A172 (cell line): ENCODE measurements around the gene PTPRD. TPM values are rescaled to one million over a fixed set of nuclear protein-coding genes. Genes with fewer than 3 reads are reported as not detected.

ENCODE experiments used
- DNase-seq: peaks from one replicate; pipeline ENCODE4 v3.0.0-alpha.2; 2015; ENCODE audit warnings: low spot score
- total RNA-seq: library from RNA; depleted of rRNA; stranded (reverse); fragments of >200 nt; shearing (Covaris generic); gene quantifications from 2 replicates; pipeline ENCODE4 v1.2.3, GENCODE V29; 2014; rRNA removed

Gene PTPRD
- total RNA-seq, result 0.71 and 1.0 TPM in 2 replicates

GRCh38 chr9:10612641-10613398, at the start of gene PTPRD:
TSS of gene PTPRD (minus strand) at chr9:10613002.
- peak; percentile 19 for DNase-seq

GRCh38 chr9:10661994-10662393, 49.2 kb upstream of the PTPRD start:
- no peak for DNase-seq

- no peak for DNase-seq
These were observed 48.6 kb upstream of the PTPRD start for GRCh38 chr9:10661376-10661775.

GRCh38 chr9:10651012-10651411, 38.2 kb upstream of the PTPRD start:
- no peak for DNase-seq

- peak; percentile 16 for DNase-seq
These were observed 36.3 kb upstream of the PTPRD start for GRCh38 chr9:10649076-10649475.

GRCh38 chr9:10633785-10634184, 21.0 kb upstream of the PTPRD start:
- DNase-seq, result peak; percentile 2

GRCh38 chr9:10614196-10614800, 1.5 kb upstream of the PTPRD start:
- DNase-seq, result no peak

- no peak for DNase-seq
These were observed 617 bp upstream of the PTPRD start for GRCh38 chr9:10613419-10613818.

- no peak for DNase-seq
These were observed 7.4 kb downstream of the PTPRD start for GRCh38 chr9:10605388-10605787.

GRCh38 chr9:10604927-10605326, 7.9 kb downstream of the PTPRD start:
- no peak for DNase-seq

GRCh38 chr9:10597801-10598200, 15.0 kb downstream of the PTPRD start:
- DNase-seq, result no peak

- no peak for DNase-seq
These were observed 18.3 kb downstream of the PTPRD start for GRCh38 chr9:10594482-10594881.

GRCh38 chr9:10586407-10586806, 26.4 kb downstream of the PTPRD start:
- DNase-seq, result no peak

GRCh38 chr9:10571699-10572098, 41.1 kb downstream of the PTPRD start:
- DNase-seq, result no peak

- DNase-seq, result no peak
These were observed 46.0 kb downstream of the PTPRD start for GRCh38 chr9:10566848-10567247.

- DNase-seq, result peak; percentile 41
These were observed 50.0 kb downstream of the PTPRD start for GRCh38 chr9:10562581-10563343.

GRCh38 chr9:10548348-10548747, 64.5 kb downstream of the PTPRD start:
- no peak for DNase-seq

GRCh38 chr9:10538073-10538472, 74.7 kb downstream of the PTPRD start:
- no peak for DNase-seq

GRCh38 chr9:10534850-10535249, 78.0 kb downstream of the PTPRD start:
- no peak for DNase-seq

- DNase-seq, result no peak
These were observed 86.8 kb downstream of the PTPRD start for GRCh38 chr9:10525972-10526371.

GRCh38 chr9:10523164-10523563, 89.6 kb downstream of the PTPRD start:
- DNase-seq, result no peak

- no peak for DNase-seq
These were observed 100.7 kb downstream of the PTPRD start for GRCh38 chr9:10512144-10512543.

GRCh38 chr9:10488937-10489336, 123.9 kb downstream of the PTPRD start:
- no peak for DNase-seq
